ENCODE data around the gene RFT1. TPM values are rescaled to one million over a fixed set of nuclear protein-coding genes. Genes with fewer than 3 reads are reported as not detected.

The RFT1 gene
- polyA plus RNA-seq, 3 donors: 8.2 to 34.9 (median 25.6) TPM

DNA sequence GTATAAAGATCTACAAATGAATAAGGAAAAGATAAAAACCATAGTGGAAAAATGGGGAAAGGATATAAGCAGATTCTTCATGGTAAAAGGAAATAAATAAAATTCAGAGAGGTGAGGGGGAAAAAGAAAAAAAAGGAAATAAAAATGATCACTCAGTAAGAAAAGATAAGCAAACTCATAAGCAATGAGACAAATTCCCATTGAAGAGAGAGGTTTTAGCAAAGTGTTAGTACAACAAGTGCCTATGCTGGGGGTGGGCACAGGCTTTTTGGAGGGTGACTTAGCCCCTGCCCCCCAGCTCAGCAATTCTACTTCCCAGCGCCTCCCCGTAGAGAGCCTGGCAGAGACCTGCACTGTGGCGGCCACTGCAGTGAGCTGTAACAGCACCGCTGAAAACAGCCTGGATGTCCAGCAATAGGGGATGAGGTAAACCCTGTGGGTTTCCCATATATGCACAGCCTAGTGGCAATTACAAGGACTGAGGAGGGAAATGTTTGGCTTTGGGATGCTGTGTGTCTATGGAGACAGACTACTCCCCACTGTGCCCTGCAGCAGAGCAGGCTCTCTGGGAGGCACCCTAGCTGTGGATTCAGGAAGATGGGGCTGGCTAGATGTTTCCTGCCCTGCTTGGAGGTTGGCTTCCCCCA lies 60.7 kb downstream of the RFT1 start:
- H3K9me3 Mint-ChIP-seq: no peaks in the 10 kb centered on the region
- DNase-seq: no peak
- 86% methylated on average over 1 of the region's 4 CpGs for WGBS (ENCODE audit: insufficient coverage)
- H2AFZ ChIP-seq (ENCODE audit: insufficient read depth, low read depth, low read length, poor library complexity, severe bottlenecking): no peak overlapping the region
- H3K36me3 ChIP-seq (replicated peaks in 1 of 2; ENCODE audit: control insufficient read depth in 1 of 2, insufficient read depth in 2 of 2, low read length in 2 of 2): no peaks in the 10 kb centered on the region
- TF ChIP-seq, protein P1, sequence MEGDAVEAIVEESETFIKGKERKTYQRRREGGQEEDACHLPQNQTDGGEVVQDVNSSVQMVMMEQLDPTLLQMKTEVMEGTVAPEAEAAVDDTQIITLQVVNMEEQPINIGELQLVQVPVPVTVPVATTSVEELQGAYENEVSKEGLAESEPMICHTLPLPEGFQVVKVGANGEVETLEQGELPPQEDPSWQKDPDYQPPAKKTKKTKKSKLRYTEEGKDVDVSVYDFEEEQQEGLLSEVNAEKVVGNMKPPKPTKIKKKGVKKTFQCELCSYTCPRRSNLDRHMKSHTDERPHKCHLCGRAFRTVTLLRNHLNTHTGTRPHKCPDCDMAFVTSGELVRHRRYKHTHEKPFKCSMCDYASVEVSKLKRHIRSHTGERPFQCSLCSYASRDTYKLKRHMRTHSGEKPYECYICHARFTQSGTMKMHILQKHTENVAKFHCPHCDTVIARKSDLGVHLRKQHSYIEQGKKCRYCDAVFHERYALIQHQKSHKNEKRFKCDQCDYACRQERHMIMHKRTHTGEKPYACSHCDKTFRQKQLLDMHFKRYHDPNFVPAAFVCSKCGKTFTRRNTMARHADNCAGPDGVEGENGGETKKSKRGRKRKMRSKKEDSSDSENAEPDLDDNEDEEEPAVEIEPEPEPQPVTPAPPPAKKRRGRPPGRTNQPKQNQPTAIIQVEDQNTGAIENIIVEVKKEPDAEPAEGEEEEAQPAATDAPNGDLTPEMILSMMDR (IDR thresholded peaks at IDR 0.05): no peak
- intact Hi-C loops (cut with micrococcal nuclease): loop anchor here (5.0 to 10.0 kb wide), 5 partner anchors 135 to 325 kb away; no protein-coding TSS in a partner anchor
- H3K4me2 ChIP-seq (replicated peaks; ENCODE audit: extremely low read depth, low read length, poor library complexity, severe bottlenecking): no peak overlapping the region
- no peaks in the 10 kb centered on the region for H3K36me3 Mint-ChIP-seq
- no peak overlapping the region for H3K4me3 ChIP-seq (replicated peaks in 1 of 3; ENCODE audit: low read depth in 2 of 3, low read length in 3 of 3)
- peak overlapping the region in 1 of 7 donors; percentile 43 for H3K27ac Mint-ChIP-seq
- no peak overlapping the region for H3K9ac ChIP-seq (ENCODE audit: insufficient read depth, low read length, poor library complexity, severe bottlenecking)
- no peaks in the 10 kb centered on the region for H3K9me3 ChIP-seq (replicated peaks in 1 of 2; ENCODE audit: control insufficient read depth in 1 of 2, insufficient read depth in 1 of 2, low read length in 2 of 2)
- no peaks in the 10 kb centered on the region for H4K20me1 ChIP-seq (ENCODE audit: insufficient read depth, low read length)
- H3K4me1 Mint-ChIP-seq: peaks cover 9% of the 10 kb centered on the region
- peaks cover 3 to 11% (median 10%) of the 10 kb centered on the region in 3 donors for H3K27me3 Mint-ChIP-seq (ENCODE audit: low read depth in 3 of 3)
- H3K79me2 ChIP-seq (ENCODE audit: insufficient read depth, low read length): no peaks in the 10 kb centered on the region
- no peaks in the 10 kb centered on the region for H3K27me3 ChIP-seq (ENCODE audit: control insufficient read depth in 2 of 2, insufficient read depth in 2 of 2, low read length in 2 of 2)
- H3K4me1 ChIP-seq (ENCODE audit: control insufficient read depth in 1 of 2, insufficient read depth in 2 of 2, low read length in 2 of 2): peaks cover 16 to 18% of the 10 kb centered on the region in 2 donors
- no peak overlapping the region for H3K27ac ChIP-seq (ENCODE audit: low read depth in 1 of 2, low read length in 2 of 2)
- no peak overlapping the region for H3K4me3 Mint-ChIP-seq

DNA sequence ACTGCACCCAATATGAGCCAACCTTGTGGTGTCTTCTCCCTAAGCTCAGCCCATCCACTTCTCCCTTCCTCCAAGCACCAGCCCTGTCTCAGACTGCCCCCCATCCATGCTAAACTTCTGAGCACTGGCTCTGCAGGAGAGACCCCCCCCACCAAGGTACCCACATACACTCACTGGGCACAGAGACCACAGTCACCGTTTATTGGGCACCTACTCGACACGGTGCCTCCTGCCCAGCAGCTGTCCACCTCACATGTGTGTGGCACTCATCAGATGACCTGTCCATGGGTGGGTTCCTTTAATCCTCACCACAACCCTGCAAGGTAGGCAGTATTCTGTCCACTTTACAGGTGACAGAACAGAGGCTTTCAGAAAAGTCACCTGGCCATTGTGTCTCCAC lies 62.1 kb downstream of the RFT1 start:
- Histone ChIP-seq H3K4me2 (replicated peaks; ENCODE audit: extremely low read depth, low read length, poor library complexity, severe bottlenecking) (no peak overlapping the region), H3K4me1 (ENCODE audit: control insufficient read depth in 1 of 2, insufficient read depth in 2 of 2, low read length in 2 of 2) (peaks cover 10 to 12% of the 10 kb centered on the region in 2 donors), H3K36me3 (replicated peaks in 1 of 2; ENCODE audit: control insufficient read depth in 1 of 2, insufficient read depth in 2 of 2, low read length in 2 of 2) (no peaks in the 10 kb centered on the region), H3K9me3 (replicated peaks in 1 of 2; ENCODE audit: control insufficient read depth in 1 of 2, insufficient read depth in 1 of 2, low read length in 2 of 2) (no peaks in the 10 kb centered on the region), H3K27me3 (ENCODE audit: control insufficient read depth in 2 of 2, insufficient read depth in 2 of 2, low read length in 2 of 2) (no peaks in the 10 kb centered on the region), H3K4me3 (replicated peaks in 1 of 3; ENCODE audit: low read depth in 2 of 3, low read length in 3 of 3) (no peak overlapping the region), H4K20me1 (ENCODE audit: insufficient read depth, low read length) (no peaks in the 10 kb centered on the region), H3K79me2 (ENCODE audit: insufficient read depth, low read length) (no peaks in the 10 kb centered on the region), H3K27ac (ENCODE audit: low read depth in 1 of 2, low read length in 2 of 2) (no peak overlapping the region), H3K9ac (ENCODE audit: insufficient read depth, low read length, poor library complexity, severe bottlenecking) (no peak overlapping the region), H2AFZ (ENCODE audit: insufficient read depth, low read depth, low read length, poor library complexity, severe bottlenecking) (no peak overlapping the region)
- Mint-ChIP-seq H3K4me1 (peaks cover 6% of the 10 kb centered on the region), H3K27ac (no peak overlapping the region), H3K4me3 (no peak overlapping the region), H3K9me3 (no peaks in the 10 kb centered on the region), H3K36me3 (no peaks in the 10 kb centered on the region), H3K27me3 (ENCODE audit: low read depth in 3 of 3) (peaks cover 3 to 14% (median 10%) of the 10 kb centered on the region in 3 donors)
- no peak for DNase-seq
- intact Hi-C loops (cut with micrococcal nuclease): no loop called here
- 84% methylated on average over 3 of the region's 3 CpGs for WGBS (ENCODE audit: insufficient coverage)
- TF ChIP-seq, protein P1 (IDR thresholded peaks at IDR 0.05): no peak

Measured in CD14-positive monocyte (primary cell).